Progenitor cell of endocrine pancreas (in vitro differentiated cells): Measurements from ENCODE around the gene NFAM1. TPM values are rescaled to one million over a fixed set of nuclear protein-coding genes. Genes with fewer than 3 reads are reported as not detected.

Source experiments
- DNase-seq: peaks from one replicate; pipeline ENCODE4 v3.0.0; 2021; ENCODE audit warnings: low spot score; ENCODE audit not compliant: unreplicated experiment
- H3K27ac Mint-ChIP-seq: 2 replicates; pipeline ENCODE4 v1.8.0; 2021; ENCODE audit warnings: mild to moderate bottlenecking, moderate library complexity, mixed read lengths
- H3K27me3 Mint-ChIP-seq: 2 replicates; pipeline ENCODE4 v1.8.0; 2021; ENCODE audit warnings: mixed read lengths
- H3K36me3 Mint-ChIP-seq: 2 replicates; pipeline ENCODE4 v1.8.0; 2022; ENCODE audit warnings: mixed read lengths; ENCODE audit not compliant: insufficient read depth
- H3K4me1 Mint-ChIP-seq: 2 replicates; pipeline ENCODE4 v1.8.0; 2021; ENCODE audit warnings: low read depth, mixed read lengths
- H3K4me3 Mint-ChIP-seq: 2 replicates; pipeline ENCODE4 v1.8.0; 2021; ENCODE audit warnings: low read depth, mild to moderate bottlenecking, moderate library complexity, mixed read lengths
- H3K9me3 Mint-ChIP-seq: 2 replicates; pipeline ENCODE4 v1.8.0; 2021; ENCODE audit warnings: low read depth, mixed read lengths
- total RNA-seq: library from RNA; stranded (reverse); gene quantifications from 2 replicates; pipeline ENCODE4 v1.2.1, GENCODE V29; 2021
- TF ChIP-seq, protein P1 (sequence below): fragments of 200-600 bp; sonication (generic); IDR thresholded peaks from one replicate; pipeline ENCODE4 v1.5.0; 2021; ENCODE audit warnings: antibody characterized with exemption, mild to moderate bottlenecking; ENCODE audit not compliant: unreplicated experiment

The NFAM1 gene
- total RNA-seq, 1 donor from 2014 or later = 0.31 TPM

DNA sequence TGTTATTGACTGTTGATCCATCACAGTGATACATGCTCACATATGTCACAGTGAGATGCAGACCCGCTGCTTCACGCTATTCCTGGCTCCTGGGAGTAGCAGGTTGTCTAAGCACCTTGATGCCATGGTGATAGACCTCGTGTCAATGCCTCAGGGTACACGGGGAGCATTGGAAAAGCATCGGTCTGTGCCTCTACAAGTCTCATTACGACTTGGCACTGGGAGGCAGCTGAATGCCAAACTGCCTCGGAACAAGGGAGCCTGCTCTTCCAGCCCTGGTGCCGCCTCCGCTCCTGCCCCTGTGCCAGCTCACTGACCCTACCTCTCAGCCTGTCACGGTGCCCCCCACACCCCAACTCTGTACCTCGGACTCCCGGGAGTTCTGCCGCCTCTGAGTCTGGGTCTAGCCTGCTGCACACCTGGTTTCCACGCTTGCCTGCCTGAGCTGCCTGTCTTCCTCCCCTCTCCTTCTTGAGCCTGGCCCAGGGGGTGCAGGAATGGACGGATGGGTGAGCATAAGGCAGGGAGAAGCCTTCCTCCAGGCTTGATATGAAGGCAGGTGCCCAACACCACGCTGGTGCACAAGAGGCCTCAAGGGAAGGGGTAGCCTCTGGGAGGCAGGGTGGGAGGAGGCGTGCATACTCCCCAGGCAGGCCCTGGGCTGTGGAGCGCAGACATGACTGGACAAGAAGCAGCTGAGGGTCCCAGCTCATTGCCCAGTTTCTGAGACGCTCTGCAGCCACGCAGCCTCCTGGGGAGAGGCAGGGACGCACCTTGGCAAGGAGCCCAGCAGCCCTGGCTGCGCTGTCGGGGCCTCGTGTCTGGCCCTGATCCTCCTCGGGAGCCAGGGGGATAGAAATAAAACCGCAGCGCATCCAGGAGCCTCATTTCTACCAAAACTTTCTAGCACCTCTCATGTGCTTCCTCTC, 1.8 kb upstream of the NFAM1 start:
- Mint-ChIP-seq H3K27ac (no peak overlapping the region), H3K4me3 (no peak overlapping the region), H3K9me3 (no peaks in the 10 kb centered on the region), H3K27me3 (peaks cover 37% of the 10 kb centered on the region), H3K36me3 (no peaks in the 10 kb centered on the region), H3K4me1 (peaks cover 2% of the 10 kb centered on the region)
- DNase-seq = no peak
- TF ChIP-seq, protein P1, sequence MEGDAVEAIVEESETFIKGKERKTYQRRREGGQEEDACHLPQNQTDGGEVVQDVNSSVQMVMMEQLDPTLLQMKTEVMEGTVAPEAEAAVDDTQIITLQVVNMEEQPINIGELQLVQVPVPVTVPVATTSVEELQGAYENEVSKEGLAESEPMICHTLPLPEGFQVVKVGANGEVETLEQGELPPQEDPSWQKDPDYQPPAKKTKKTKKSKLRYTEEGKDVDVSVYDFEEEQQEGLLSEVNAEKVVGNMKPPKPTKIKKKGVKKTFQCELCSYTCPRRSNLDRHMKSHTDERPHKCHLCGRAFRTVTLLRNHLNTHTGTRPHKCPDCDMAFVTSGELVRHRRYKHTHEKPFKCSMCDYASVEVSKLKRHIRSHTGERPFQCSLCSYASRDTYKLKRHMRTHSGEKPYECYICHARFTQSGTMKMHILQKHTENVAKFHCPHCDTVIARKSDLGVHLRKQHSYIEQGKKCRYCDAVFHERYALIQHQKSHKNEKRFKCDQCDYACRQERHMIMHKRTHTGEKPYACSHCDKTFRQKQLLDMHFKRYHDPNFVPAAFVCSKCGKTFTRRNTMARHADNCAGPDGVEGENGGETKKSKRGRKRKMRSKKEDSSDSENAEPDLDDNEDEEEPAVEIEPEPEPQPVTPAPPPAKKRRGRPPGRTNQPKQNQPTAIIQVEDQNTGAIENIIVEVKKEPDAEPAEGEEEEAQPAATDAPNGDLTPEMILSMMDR = no peak

DNA sequence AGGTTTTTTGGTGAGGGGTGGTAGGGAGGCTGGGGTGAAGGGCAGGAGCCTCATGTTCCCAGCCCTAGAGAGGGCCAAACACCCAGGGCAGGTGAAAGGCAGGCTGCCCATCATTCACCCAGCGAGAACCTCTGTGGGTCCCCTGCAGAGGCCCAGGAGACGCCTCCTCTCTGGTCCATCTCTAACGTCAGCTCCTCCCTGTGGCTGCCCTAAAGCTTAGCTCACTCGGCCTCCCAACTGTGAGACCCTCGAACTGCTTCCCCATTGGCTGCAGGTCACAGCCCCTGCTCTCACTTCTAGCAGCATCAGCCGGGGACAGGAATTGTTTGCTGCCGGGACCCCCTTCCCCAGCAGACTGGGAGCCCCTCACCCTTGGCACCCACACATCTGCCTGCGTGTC, 615 bp upstream of the NFAM1 start:
- Mint-ChIP-seq H3K4me1 (no peaks in the 10 kb centered on the region), H3K9me3 (no peaks in the 10 kb centered on the region), H3K27ac (no peak overlapping the region), H3K36me3 (no peaks in the 10 kb centered on the region), H3K27me3 (peaks cover 42% of the 10 kb centered on the region), H3K4me3 (no peak overlapping the region)
- DNase-seq = no peak
- TF ChIP-seq, protein P1 = no peak

DNA sequence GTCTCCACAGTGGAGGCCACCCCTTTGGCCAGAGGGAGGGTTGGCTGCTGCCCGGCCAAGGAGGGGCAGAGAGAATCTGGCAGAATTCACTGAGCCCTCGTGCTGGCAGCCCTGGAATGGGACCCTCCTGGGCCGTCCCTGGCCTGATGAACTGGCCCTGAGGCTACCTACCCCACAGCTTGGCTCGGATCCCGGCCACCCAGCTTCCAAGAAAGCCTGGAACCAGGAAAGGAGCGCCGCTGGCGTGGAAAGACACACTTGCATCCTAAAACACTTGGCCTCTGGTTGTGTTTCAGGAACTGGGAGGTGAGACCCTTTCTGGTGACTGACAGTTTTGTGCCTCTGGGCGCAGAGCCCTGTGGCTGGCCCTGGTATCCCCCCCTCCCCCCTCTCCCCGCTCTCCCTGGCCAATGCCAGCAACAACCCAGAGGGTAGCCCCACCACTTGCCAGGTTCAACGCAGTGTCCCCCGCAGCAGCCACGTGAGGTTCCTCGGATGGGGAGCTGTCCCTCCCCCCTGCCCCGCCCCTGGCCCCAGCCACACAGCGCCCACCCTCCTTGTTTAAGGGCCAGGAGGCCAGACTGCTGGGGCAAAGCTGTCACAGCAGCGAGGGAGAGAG, 693 bp downstream of the NFAM1 start:
- Mint-ChIP-seq H3K4me1 (no peaks in the 10 kb centered on the region), H3K36me3 (no peaks in the 10 kb centered on the region), H3K27me3 (peaks cover 51% of the 10 kb centered on the region), H3K4me3 (no peak overlapping the region), H3K27ac (no peak overlapping the region), H3K9me3 (no peaks in the 10 kb centered on the region)
- TF ChIP-seq, protein P1 = no peak
- DNase-seq = no peak

DNA sequence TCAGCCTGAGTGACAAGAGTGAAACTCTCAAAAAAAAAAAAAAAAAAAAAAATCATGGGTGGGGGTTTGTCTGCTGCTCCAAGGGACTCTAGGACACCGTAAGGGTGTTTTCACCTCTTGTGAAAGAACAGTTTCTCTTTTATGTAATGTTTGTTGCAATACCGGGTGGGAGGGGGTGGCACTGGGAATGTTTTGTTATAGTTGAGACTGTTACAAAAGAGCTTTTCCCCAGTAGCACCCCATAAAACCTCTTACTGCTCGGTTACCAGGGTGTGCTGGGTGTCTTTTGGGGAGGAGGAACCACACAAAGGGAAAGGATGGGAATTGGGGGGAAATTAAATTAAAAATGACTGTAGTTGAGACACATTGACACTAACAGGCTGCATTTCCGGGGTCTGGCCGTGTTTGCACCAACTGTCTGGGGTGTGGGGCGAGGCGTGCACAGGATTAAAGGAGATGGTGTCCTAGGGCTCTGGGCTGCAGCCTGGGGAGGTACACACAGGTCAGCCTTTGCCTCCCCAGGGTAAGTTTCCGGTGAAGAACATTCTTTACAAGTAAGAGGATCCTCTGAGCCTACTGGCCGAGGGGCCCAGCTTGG, 1.6 kb downstream of the NFAM1 start:
- H3K4me3 Mint-ChIP-seq = no peak overlapping the region
- H3K4me1 Mint-ChIP-seq = no peaks in the 10 kb centered on the region
- no peaks in the 10 kb centered on the region for H3K9me3 Mint-ChIP-seq
- H3K27ac Mint-ChIP-seq = no peak overlapping the region
- no peaks in the 10 kb centered on the region for H3K36me3 Mint-ChIP-seq
- TF ChIP-seq, protein P1 = no peak
- peaks cover 55% of the 10 kb centered on the region for H3K27me3 Mint-ChIP-seq
- no peak for DNase-seq

DNA sequence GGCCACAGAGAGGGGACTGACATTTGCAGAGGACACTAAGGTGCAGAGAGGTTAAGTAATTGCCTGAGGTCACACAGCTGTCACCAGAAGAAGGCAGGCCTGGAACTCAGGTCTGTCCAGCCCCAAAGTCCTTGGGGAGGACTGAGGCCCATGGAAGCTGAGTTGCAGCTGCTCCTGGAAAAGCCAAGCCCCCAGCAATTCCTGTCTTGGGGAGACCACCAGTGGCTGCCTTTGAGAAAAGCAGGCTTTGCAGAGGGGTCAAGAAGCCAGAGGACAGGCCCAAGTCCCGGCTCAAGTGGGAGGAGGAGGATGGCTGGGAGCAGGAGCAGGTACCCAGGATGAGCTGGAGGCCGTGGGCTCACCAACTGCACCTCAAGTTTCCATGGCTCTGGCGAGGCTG, 3.4 kb downstream of the NFAM1 start:
- Mint-ChIP-seq H3K4me3 (no peak overlapping the region), H3K27me3 (peaks cover 61% of the 10 kb centered on the region), H3K36me3 (no peaks in the 10 kb centered on the region), H3K27ac (no peak overlapping the region), H3K9me3 (no peaks in the 10 kb centered on the region), H3K4me1 (no peaks in the 10 kb centered on the region)
- no peak for DNase-seq
- TF ChIP-seq, protein P1 = no peak
